HepG2 (cell line): ENCODE measurements around the gene NDC1. TPM values are rescaled to one million over a fixed set of nuclear protein-coding genes. Genes with fewer than 3 reads are reported as not detected.

Experiments
- ATF2 ChIP-seq: sonication (generic); formaldehyde crosslinking; IDR thresholded peaks from 2 replicates; pipeline ENCODE4 v1.4.0; 2020; ENCODE audit warnings: missing genetic modification reagents
- CHD2 ChIP-seq: IDR thresholded peaks from 2 replicates; pipeline ENCODE4 v1.6.1; 2011; ENCODE audit warnings: low read depth, low read length, improper control_type of control experiment
- DPF2 ChIP-seq: sonication (generic); formaldehyde crosslinking; IDR thresholded peaks from 2 replicates; pipeline ENCODE4 v1.4.0; 2020; ENCODE audit warnings: mild to moderate bottlenecking, low read depth, missing genetic modification reagents, borderline replicate concordance
- FOSL2 ChIP-seq: sonication (generic); formaldehyde crosslinking; IDR thresholded peaks from 2 replicates; pipeline ENCODE4 v1.4.0; 2020; ENCODE audit warnings: missing genetic modification reagents
- MAZ ChIP-seq, 2 experiments: sonication (generic) in 1 of 2; formaldehyde crosslinking in 1 of 2; IDR thresholded peaks; 2 replicates each; pipeline versions ENCODE4 v1.5.0 to v1.6.1; 2012 to 2020; ENCODE audit warnings: low read depth in 2 of 2, mild to moderate bottlenecking in 2 of 2, borderline replicate concordance in 1 of 2, improper control_type of control experiment in 1 of 2, low read length in 1 of 2, missing genetic modification reagents in 1 of 2, moderate library complexity in 1 of 2
- MIXL1 ChIP-seq: IDR thresholded peaks from 2 replicates; pipeline ENCODE4 v1.6.1; 2016
- MYNN ChIP-seq: sonication (generic); formaldehyde crosslinking; IDR thresholded peaks from 2 replicates; pipeline ENCODE4 v1.4.0; 2020; ENCODE audit warnings: mild to moderate bottlenecking, low read depth, missing genetic modification reagents
- PREB ChIP-seq: sonication (generic); formaldehyde crosslinking; IDR thresholded peaks from 2 replicates; pipeline ENCODE4 v1.4.0; 2020; ENCODE audit warnings: missing genetic modification reagents
- RNF219 ChIP-seq: sonication (generic); formaldehyde crosslinking; IDR thresholded peaks from 2 replicates; pipeline ENCODE4 v1.5.0; 2020; ENCODE audit warnings: mild to moderate bottlenecking, missing genetic modification reagents
- SMARCC2 ChIP-seq: fragments of 450-650 bp; IDR thresholded peaks from 2 replicates; pipeline ENCODE4 v1.6.1; 2017; ENCODE audit warnings: antibody characterized with exemption, mild to moderate bottlenecking
- ZSCAN21 ChIP-seq: sonication (generic); formaldehyde crosslinking; IDR thresholded peaks from 2 replicates; pipeline ENCODE4 v1.8.0; 2022; ENCODE audit warnings: mild to moderate bottlenecking, missing genetic modification reagents, moderate library complexity, borderline replicate concordance
- polyA plus RNA-seq, 8 experiments: library from polyadenylated mRNA; depleted of rRNA in 3 of 8; stranded (reverse) in 7 of 8; unstranded in 1 of 8; fragments of >200 nt; fragmentation: Illumina TruSeq in 4 of 8; extraction: Trizol in 4 of 8; gene quantifications; 2 replicates each; pipeline versions ENCODE4 v1.2.1 to v1.2.3, GENCODE V29; 2011 to 2016; ENCODE audit warnings: low read depth in 4 of 8, missing spikeins in 1 of 8, mixed read lengths in 1 of 8; ENCODE audit not compliant: insufficient read depth in 1 of 8
- total RNA-seq, 5 experiments: library from RNA; depleted of rRNA; stranded (reverse); fragments of >200 nt; fragmentation: Illumina TruSeq; extraction: Trizol; gene quantifications; 2 replicates each; pipeline ENCODE4 v1.2.3, GENCODE V29; 2016; ENCODE audit warnings: low read depth in 1 of 5
- TF ChIP-seq, protein P1 (sequence below): sonication (generic); formaldehyde crosslinking; IDR thresholded peaks from 2 replicates; pipeline ENCODE4 v1.8.0; 2022; ENCODE audit warnings: mild to moderate bottlenecking, missing genetic modification reagents, moderate library complexity
- TF ChIP-seq, protein P2 (sequence below): IDR thresholded peaks from 2 replicates; pipeline ENCODE4 v1.6.1; 2016; ENCODE audit warnings: low read depth, control low read depth
- TF ChIP-seq, protein P3 (sequence below): sonication (generic); formaldehyde crosslinking; IDR thresholded peaks from 2 replicates; pipeline ENCODE4 v1.4.0; 2020; ENCODE audit warnings: missing genetic modification reagents
- TF ChIP-seq, protein P4 (sequence below): sonication (generic); formaldehyde crosslinking; IDR thresholded peaks from 2 replicates; pipeline ENCODE4 v1.5.0; 2020; ENCODE audit warnings: missing genetic modification reagents, mild to moderate bottlenecking, borderline replicate concordance

Gene NDC1
- total and polyA plus RNA-seq, 2 of the 13 experiments (the other 11 are each of a cell fraction or from before 2014, with no cell fraction given), result 38.1 to 50.9 TPM

DNA sequence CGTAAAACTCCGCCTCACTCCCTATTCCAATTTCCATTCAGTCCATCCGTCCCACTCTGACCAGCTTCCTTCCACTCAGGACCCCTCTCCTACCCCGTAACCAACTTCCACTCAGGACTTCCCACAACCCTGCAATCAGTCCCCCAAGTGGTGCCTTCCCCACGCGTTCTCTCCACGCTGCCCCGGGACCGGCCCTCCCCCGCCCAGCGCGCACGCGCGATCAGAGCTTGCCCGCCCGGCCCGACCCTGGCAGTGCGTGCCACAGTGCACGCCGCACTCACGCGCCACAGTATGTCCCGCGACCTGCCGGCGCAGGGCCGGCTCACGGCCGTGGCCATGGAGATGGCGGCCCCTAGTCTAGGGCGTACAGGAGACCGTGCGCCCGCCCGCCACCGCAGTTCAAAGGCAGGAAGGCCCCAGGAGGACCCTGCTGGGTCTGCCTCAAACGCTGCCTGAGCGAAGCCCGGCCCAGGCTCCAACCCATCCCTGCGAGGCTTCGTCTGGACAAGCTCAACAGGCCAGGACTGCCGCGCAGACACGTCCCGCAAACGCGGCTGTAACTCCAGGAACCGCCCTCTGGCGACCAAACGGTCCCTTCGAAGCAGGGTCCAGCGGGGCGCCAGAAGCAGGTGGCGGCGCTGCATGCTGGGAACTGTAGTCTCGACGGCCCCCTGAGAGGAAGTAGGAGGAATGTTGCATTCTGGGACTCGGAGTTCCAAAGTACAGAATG is at the start of gene NDC1 (continued):
- TF ChIP-seq, protein P1, sequence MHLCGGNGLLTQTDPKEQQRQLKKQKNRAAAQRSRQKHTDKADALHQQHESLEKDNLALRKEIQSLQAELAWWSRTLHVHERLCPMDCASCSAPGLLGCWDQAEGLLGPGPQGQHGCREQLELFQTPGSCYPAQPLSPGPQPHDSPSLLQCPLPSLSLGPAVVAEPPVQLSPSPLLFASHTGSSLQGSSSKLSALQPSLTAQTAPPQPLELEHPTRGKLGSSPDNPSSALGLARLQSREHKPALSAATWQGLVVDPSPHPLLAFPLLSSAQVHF, result no peak; the same call in 1 of the 2 replicates
- TF ChIP-seq DPF2 (CRISPR knock-in tag), result no peak
- no peak; the same call in 1 of the 2 replicates for TF ChIP-seq RNF219
- TF ChIP-seq, protein P2, sequence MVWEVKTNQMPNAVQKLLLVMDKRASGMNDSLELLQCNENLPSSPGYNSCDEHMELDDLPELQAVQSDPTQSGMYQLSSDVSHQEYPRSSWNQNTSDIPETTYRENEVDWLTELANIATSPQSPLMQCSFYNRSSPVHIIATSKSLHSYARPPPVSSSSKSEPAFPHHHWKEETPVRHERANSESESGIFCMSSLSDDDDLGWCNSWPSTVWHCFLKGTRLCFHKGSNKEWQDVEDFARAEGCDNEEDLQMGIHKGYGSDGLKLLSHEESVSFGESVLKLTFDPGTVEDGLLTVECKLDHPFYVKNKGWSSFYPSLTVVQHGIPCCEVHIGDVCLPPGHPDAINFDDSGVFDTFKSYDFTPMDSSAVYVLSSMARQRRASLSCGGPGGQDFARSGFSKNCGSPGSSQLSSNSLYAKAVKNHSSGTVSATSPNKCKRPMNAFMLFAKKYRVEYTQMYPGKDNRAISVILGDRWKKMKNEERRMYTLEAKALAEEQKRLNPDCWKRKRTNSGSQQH (CRISPR knock-in tag), result no peak
- no peak; the same call in 1 of the 2 replicates for TF ChIP-seq MYNN (CRISPR knock-in tag)
- TF ChIP-seq ATF2, result peak; percentile 77
- TF ChIP-seq MIXL1 (CRISPR knock-in tag), result peak; percentile 48
- TF ChIP-seq, protein P3, sequence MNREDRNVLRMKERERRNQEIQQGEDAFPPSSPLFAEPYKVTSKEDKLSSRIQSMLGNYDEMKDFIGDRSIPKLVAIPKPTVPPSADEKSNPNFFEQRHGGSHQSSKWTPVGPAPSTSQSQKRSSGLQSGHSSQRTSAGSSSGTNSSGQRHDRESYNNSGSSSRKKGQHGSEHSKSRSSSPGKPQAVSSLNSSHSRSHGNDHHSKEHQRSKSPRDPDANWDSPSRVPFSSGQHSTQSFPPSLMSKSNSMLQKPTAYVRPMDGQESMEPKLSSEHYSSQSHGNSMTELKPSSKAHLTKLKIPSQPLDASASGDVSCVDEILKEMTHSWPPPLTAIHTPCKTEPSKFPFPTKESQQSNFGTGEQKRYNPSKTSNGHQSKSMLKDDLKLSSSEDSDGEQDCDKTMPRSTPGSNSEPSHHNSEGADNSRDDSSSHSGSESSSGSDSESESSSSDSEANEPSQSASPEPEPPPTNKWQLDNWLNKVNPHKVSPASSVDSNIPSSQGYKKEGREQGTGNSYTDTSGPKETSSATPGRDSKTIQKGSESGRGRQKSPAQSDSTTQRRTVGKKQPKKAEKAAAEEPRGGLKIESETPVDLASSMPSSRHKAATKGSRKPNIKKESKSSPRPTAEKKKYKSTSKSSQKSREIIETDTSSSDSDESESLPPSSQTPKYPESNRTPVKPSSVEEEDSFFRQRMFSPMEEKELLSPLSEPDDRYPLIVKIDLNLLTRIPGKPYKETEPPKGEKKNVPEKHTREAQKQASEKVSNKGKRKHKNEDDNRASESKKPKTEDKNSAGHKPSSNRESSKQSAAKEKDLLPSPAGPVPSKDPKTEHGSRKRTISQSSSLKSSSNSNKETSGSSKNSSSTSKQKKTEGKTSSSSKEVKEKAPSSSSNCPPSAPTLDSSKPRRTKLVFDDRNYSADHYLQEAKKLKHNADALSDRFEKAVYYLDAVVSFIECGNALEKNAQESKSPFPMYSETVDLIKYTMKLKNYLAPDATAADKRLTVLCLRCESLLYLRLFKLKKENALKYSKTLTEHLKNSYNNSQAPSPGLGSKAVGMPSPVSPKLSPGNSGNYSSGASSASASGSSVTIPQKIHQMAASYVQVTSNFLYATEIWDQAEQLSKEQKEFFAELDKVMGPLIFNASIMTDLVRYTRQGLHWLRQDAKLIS (CRISPR knock-in tag), result no peak
- TF ChIP-seq PREB, result peak; percentile 66; the same call in 1 of the 2 replicates
- no peak for TF ChIP-seq MAZ (IDR thresholded peaks at IDR 0.05; ENCODE audit: borderline replicate concordance, low read depth, low read length)
- peak; percentile 78 for TF ChIP-seq MAZ (CRISPR knock-in tag; IDR thresholded peaks at IDR 0.05; ENCODE audit: low read depth)
- no peak for TF ChIP-seq SMARCC2
- TF ChIP-seq FOSL2 (CRISPR knock-in tag), result peak; percentile 54
- TF ChIP-seq, protein P4, sequence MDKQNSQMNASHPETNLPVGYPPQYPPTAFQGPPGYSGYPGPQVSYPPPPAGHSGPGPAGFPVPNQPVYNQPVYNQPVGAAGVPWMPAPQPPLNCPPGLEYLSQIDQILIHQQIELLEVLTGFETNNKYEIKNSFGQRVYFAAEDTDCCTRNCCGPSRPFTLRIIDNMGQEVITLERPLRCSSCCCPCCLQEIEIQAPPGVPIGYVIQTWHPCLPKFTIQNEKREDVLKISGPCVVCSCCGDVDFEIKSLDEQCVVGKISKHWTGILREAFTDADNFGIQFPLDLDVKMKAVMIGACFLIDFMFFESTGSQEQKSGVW (CRISPR knock-in tag), result no peak
- no peak for TF ChIP-seq CHD2
- TF ChIP-seq ZSCAN21, result peak; percentile 72; the same call in 1 of the 2 replicates
